Measurements from ENCODE around the gene PRF1.

The PRF1 gene

GRCh38 chr10:70564901-70565351, 37.6 kb downstream of the PRF1 start:
- CTCF ChIA-PET = interaction anchor here (1.4 kb wide), 1 partner anchor 194 kb away, joined by 3 read pairs; no protein-coding TSS in a partner anchor
- no peak for TF ChIP-seq CTCF (IDR thresholded peaks at IDR 0.05; ENCODE audit: insufficient read depth, low read length, missing control alignments)

GRCh38 chr10:70564113-70564725, 38.3 kb downstream of the PRF1 start:
- ChIA-PET CTCF (interaction anchor here (1.4 kb wide), 1 partner anchor 194 kb away, joined by 3 read pairs; no protein-coding TSS in a partner anchor), POLR2A (no interaction called here)
- no peak for TF ChIP-seq CTCF (IDR thresholded peaks at IDR 0.05; ENCODE audit: insufficient read depth, low read length, missing control alignments)
- H3K4me3 ChIP-seq (ENCODE audit: low read depth, low read length) = no peak overlapping the region
- no peak for DNase-seq (ENCODE audit: low read depth, low spot score)

More at GRCh38 chr10:70564901-70565351, 37.6 kb downstream of the PRF1 start:
- H3K4me3 ChIP-seq (ENCODE audit: low read depth, low read length) = no peak overlapping the region
- POLR2A ChIA-PET = no interaction called here
- DNase-seq (ENCODE audit: low read depth, low spot score) = no peak

- ChIA-PET CTCF (interaction anchor here (2.3 to 6.0 kb wide), 2 partner anchors 10 to 196 kb away, joined by 15 to 93 read pairs; no protein-coding TSS in a partner anchor), POLR2A (no interaction called here)
- H3K4me3 ChIP-seq (ENCODE audit: low read depth, low read length) = no peak overlapping the region
- no peak for DNase-seq (ENCODE audit: low read depth, low spot score)
- no peak for TF ChIP-seq CTCF (IDR thresholded peaks at IDR 0.05; ENCODE audit: insufficient read depth, low read length, missing control alignments)
Observed at GRCh38 chr10:70563230-70563629, 39.3 kb downstream of the PRF1 start.

GRCh38 chr10:70562036-70562755, 40.3 kb downstream of the PRF1 start:
- no peak for DNase-seq (ENCODE audit: low read depth, low spot score)
- ChIA-PET CTCF (interaction anchor here (2.1 to 6.0 kb wide), 4 partner anchors 11 to 197 kb away, joined by 6 to 93 read pairs (median 30); no protein-coding TSS in a partner anchor), POLR2A (no interaction called here)
- TF ChIP-seq CTCF (IDR thresholded peaks at IDR 0.05; ENCODE audit: insufficient read depth, low read length, missing control alignments) = no peak
- no peak overlapping the region for H3K4me3 ChIP-seq (ENCODE audit: low read depth, low read length)

- H3K4me3 ChIP-seq (ENCODE audit: low read depth, low read length) = no peak overlapping the region
- POLR2A ChIA-PET = no interaction called here
- no peak for DNase-seq (ENCODE audit: low read depth, low spot score)
- CTCF ChIA-PET = interaction anchor here (2.1 to 6.0 kb wide), 5 partner anchors 10 to 198 kb away, joined by 6 to 93 read pairs (median 15); no protein-coding TSS in a partner anchor
- TF ChIP-seq CTCF (IDR thresholded peaks at IDR 0.05; ENCODE audit: insufficient read depth, low read length, missing control alignments) = no peak
Observed at GRCh38 chr10:70561558-70561957, 41.0 kb downstream of the PRF1 start.

- DNase-seq (ENCODE audit: low read depth, low spot score) = no peak
- ChIA-PET POLR2A (no interaction called here), CTCF (interaction anchor here (1.1 to 6.0 kb wide), 9 partner anchors 10 to 199 kb away, joined by 3 to 93 read pairs (median 6); no protein-coding TSS in a partner anchor)
- no peak for TF ChIP-seq CTCF (IDR thresholded peaks at IDR 0.05; ENCODE audit: insufficient read depth, low read length, missing control alignments)
- no peak overlapping the region for H3K4me3 ChIP-seq (ENCODE audit: low read depth, low read length)
Observed at GRCh38 chr10:70561070-70561469, 41.5 kb downstream of the PRF1 start.

Measured in AG04449 (cell line).